DOHH2 (cell line): Measurements from ENCODE around the gene FRMD4B.

Experiments used
- CTCF ChIP-seq: fragments of 200-600 bp; sonication (generic); IDR thresholded peaks from one replicate; pipeline ENCODE4 v1.5.1; 2014; ENCODE audit warnings: antibody characterized with exemption, mild to moderate bottlenecking, low read depth, low read length; ENCODE audit not compliant: poor library complexity, severe bottlenecking
- EZH2phosphoT487 ChIP-seq: fragments of 200-600 bp; sonication (generic); IDR thresholded peaks from 2 replicates; pipeline ENCODE4 v1.6.1; 2017; ENCODE audit warnings: borderline replicate concordance, mild to moderate bottlenecking, antibody characterized with exemption, low read length, moderate library complexity, mixed read lengths

- TF ChIP-seq CTCF (no peak), EZH2phosphoT487 (no peak)
These were observed 43.8 kb downstream of the FRMD4B start for GRCh38 chr3:69342074-69342473.
